Hypothalamus (tissue), 51 donors: Measurements from ENCODE around the gene KMO.

ENCODE experiments used
- DNase-seq, 51 donors: peaks; one replicate each; lab custom pipeline; 2025; lab: John Stamatoyannopoulos, UW

KMO gene

DNA sequence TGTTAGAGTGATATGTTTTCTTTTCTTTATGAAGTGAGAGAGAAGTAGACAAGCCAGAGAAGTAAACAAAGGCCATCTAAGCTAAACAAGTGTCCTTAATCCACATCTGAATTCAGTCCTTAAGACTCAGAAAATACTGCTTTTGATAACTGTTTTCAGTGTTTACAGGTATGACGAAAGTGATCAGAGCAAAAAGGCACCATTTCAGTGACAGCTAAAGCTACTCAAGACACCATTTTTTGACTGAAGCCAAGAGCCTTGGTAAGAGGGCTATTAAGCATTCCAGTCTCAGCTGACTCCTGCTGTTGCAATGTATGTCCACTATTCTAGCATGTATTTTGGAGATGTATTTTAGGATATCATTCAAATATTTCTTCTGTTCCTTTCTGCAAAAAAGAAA lies 4.1 kb downstream of the KMO start:
- DNase-seq: no peak

DNA sequence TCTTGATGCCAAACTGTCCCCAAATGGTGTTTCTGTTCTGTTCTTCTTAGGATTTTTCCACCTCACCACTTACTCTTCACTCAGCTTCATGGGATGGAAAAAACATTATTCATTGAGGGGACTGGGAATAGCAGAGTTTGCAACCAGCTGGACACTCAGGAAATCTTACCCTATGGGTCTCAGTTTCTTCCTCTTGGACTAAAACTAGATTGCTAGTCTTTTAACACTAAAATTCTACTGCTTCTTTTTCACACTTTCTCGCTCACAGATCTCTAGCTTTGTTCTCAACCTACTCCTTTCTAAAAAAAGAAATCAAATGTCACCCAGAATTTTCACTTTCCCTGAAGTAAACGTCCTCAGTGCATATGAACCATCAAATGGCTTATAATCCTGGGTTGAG lies 4.8 kb downstream of the KMO start:
- no peak for DNase-seq

DNA sequence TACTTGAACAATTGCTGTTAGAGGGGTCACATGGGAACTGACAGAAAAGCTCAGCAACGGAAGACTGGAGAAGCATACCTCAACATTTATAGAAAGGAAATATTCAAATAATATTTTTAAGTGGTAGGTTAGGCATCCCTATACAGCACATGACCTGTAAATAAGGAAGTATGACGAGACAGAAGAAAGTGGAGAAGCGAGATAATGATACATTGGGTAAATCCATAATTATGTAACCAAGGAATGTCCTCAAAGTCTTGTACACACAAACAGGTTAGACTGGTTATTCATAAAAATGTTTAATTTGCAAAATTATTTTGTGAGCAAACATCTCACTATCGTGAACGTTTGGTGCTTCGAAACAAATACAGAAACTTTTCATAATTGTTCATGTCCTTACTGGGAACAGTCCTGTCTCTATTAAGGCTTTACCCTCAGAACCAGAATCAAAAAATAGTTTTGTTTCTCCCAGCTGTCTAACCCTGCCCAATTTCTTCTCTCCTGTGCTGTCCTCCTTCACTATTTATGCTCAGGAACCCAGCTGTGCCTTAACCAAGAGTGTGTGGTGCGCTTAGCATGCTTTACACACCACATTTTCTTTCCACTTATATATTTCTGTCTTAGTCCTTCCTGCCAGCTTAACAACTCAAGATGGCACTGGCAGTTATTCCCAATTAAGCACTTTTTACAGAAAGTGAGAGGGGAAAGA lies 10.2 kb downstream of the KMO start:
- DNase-seq: no peak

DNA sequence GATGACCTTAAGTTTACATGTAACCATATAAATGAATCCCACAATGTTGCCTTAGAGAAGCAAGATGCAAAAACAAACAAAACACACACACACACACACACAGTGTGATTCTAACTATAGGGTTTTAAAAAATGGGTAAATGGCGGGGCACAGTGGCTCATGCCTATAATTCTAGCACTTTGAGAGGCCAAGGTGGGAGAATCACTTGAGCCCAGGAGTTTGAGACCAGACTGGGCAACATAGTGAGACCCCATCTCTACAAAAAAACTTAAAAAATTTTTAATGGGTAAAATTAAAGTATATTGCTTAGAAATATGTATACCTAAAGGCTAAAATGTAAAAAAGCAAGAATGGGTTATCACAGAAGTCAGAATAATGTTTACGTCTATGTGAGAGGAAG lies 15.8 kb downstream of the KMO start:
- DNase-seq: no peak

DNA sequence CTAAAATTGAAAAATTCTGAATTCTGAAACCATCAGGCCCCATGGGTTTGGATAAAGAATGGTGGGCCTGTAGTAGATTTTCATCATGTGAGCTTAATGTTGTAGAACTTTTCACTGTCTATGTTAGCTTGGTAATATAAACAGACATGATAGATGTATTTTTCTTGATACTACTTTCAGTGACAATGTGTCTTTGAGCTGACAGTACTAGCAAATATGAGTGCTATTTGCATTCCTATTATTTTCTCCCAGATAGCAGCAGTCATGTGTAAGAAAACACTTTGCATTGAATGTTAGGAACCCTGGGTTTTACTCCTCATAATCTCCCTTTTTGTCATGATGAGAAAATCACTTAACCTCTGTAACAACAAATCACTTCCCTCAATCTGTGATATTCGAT lies 18.1 kb downstream of the KMO start:
- DNase-seq: no peak

DNA sequence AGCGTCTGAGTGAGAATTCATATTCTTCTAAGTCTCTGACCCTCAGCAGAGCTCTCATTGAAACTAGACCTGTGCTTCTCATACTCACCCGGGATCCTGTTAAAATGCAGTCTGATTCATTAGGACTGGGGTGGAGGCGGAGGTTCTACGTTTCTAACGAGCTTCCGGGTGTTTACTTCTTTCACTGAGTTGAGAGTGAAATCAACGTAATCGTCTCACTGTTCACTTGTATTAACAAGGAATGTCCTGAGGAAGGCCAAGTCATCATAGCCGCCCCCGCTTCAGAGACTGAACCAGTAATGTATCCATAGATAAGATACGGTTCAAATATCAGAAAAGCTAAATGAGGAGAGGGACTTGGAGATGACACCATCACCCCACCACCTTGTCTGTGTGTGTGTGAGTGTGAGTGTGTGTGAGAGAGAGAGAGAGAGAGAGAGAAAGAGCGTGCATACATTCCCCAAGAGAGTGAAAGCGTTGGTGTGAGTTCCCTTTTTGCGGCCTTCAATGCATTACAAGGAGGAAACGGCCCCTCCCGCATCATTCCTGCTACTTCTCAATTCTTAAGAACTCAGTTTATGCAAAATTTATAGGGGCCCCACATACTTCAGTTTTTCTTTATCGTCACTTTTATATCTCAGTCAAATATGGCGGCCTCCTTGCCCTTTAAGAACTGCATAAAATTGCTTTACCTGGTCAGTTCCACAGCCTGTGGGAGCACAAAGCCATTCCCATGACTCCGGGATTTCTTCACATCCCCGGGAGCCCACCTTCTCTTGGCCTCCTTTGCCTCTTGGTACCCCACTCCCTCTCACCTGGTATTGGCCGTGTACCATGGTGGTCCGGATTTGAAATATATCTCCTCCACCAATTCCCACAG lies 19.8 kb downstream of the KMO start:
- DNase-seq: peak in 4 of 51 donors; percentile 1 to 8 (median 5)

DNA sequence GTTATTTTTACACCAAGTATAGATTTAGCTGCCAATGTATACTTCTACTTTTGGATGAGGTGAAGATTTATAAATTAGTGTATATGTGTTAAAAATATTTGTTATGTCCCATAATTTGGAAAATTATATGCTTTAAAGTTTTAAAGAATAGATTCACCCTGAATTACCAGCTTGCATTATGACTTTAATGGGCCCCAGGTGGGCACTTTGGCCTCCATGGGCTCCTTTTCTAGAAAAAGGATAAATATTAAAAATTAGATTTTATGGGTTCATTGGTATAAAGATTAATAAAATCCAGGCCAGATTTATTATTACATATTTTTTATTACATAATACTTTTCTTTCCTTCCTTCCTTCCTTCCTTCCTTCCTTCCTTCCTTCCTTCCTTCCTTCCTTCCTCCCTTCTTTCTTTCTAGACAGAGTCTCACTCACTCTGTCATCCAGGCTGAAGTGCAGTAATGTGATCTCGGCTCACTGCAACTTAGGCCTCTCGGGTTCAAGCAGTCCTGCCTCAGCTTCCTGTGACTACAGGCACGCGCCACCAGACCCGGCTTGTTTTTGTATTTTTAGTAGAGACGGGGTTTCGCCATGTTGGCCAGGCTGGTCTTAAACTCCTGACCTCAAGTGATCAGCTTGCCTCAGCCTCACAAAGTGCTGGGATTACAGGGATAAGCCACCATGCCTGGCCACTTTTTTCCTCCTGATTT lies 21.9 kb downstream of the KMO start:
- DNase-seq: no peak

DNA sequence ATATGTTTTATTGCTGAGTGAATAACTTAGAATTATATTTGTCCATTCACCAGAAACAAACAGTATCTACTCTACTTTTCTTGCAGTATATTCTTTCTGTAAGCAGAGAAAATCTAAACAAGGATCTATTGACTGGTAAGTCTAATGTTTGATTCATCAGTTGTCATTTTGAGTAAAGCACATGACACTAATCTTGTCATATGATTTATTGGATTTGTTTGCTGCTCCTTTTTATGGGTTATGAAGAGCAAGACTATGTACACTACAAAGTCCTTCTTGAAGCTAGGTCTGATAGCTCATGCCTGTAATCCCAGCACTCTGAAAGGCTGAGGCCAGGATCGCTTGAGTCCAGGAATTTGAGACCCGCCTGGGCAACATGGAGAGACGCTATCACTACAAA lies 23.3 kb downstream of the KMO start:
- no peak for DNase-seq

DNA sequence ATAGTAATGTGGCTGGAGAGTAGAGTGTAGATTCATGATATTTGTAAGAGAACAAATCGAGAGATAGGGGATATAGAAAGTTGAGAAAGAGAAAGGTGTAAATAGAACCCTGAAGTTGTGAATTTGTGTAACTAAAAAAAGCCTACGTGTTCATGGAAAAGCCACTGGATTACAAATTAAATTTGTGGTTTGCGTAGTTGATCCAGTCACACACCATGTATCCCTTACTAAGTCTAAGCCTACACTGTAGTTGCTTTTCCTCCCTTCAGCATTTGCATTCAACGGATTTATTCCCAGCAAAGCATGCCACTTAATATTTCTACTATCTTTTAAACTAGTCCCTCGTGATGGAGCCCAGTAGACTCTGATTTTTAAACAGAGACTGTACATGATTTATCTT lies 24.9 kb downstream of the KMO start:
- no peak for DNase-seq

DNA sequence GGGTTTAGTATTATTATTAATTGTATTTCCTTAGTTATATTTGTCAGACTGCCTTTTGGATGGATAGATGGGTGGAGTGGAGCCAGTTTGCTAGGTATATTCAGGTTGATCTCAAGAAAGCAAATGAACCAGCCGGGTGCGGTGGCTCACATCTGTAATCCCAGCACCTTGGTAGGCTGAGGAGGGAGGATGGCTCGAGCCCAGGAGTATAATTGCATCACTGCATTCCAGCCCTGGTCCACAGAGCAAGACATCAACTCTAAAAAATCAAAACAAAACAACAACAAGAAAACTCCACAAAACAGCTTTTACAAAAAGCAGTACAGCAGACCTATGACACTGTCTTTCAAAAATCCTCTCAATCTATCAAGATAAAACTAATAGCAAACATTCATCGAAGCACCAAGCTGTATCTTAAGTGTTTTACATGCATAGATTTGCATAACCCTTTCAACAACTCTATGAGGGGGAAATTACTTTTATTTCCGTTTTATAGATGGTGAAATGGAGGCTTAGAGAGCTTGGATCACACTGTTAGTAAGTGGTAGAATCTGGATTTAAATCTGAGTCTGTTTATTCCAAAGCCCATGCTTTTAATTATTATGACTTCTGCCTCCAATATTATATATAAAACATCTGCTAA lies 25.5 kb downstream of the KMO start:
- no peak for DNase-seq

DNA sequence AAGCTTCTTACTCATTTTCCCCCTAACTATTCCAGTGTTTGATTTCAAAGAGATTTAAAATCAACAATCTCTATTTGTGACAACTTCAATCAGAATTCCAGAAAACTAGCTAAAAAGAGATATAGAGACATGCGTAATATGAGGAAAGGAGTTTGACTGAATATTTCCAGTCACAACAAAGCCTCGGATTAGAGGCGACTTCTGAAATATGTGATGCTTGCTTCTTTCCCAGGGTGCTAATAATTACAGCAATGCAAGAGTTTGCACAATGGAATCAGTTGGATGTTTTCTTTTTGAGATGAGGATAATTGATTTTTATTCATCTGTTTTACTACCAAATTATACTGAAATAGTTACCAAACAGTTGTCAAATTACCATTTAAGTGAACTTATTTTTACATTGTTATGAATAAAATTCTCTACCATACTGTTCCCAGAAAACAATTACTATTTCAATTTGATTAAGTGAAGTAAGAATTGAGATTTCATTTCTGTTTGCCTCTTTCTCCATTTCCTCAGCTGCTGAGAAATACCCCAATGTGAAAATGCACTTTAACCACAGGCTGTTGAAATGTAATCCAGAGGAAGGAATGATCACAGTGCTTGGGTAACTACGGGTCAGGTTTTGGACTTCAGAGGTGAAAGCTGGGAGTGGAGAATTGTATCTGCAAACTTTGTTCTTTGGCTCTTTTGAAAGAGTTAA lies 28.1 kb downstream of the KMO start:
- DNase-seq: no peak

DNA sequence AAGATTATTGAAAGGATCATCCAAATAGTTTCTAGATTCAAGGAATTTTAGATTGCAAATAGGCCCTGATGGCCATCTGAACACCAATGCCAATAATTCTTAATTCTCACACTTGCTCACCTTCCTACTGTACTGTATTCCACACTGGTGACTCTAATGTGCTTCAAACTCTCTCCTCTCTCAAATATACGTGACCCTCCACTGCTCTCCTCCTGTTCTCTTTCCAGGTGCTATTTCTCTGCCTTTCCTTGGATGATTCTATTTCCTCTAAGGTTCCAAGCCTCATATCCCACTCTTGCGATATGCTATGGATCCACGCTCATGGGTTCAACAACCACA lies 28.6 kb downstream of the KMO start:
- no peak for DNase-seq

DNA sequence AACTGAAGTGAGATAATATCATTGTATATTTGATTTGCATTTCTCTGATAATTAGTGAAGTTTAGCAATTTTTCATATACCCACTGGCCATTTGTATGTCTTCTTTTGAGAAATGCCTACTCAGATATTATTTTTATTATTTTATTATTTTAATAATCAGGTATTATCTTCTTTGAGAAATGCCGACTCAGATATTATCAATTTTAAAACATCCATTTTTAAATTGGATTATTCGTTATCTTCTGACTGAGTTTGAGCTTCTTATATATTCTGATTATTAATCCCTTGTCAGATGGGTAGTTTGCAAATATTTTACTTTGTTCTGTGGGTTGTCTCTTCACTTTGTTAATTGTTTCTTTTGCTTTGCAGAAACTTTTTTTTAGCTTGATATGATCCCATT lies 37.7 kb downstream of the KMO start:
- DNase-seq: no peak

DNA sequence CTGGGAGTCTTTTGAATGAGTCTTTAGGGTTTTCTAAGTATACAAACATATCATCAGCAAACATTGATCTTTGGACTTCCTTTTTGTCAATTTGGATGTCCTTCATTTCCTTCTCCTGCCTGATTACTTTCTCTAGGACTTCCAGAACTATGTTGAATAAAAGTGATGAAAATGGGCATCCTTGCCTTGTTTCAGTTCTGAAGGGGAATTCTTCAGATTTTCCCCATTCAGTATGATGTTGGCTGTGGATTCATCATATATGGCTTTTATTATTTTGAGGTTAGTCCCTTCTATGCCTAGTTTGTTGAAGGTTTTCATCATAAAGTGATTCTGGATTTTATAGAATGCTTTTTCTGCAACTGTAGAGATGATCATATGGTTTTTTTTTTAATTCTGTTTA lies 42.0 kb downstream of the KMO start:
- DNase-seq: no peak

DNA sequence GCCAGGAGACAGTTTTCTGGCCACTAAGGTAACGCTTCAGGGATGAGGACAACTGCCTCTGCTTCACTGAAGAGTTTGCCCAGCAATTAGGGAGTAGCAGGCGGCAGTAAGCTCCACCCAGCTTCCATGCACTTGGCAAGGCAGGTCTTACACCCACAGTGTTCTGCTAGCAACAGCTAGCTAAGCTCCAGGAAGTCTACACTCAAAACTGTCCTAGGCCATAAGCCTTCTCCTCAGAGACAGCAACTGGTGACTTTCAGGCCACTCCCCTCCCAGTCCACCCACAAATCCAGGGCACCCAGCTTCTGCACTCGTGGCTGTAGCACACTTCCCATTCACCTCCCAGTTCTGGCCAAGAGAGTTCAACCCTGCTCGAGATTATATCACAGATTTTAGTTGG lies 47.3 kb downstream of the KMO start:
- DNase-seq: no peak

DNA sequence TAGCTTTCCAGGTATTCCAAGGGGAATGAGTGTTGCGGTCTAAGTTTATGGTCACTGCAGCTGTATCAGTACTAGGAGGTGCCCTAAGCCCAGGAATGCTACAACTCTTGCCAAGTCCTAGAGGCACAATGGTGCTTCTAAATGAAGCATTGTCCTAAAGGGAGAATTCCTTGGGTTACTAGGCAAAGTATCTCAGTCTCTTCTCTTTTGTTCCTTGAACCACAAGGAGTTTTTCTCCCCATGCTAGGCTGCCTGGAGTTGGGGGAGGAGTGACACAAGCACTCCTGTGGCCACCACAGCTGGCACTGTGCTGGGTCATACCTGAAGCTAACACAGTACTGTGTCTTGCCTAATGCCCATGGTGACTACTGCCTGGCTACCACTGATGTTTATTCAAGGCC lies 50.7 kb downstream of the KMO start:
- no peak for DNase-seq

DNA sequence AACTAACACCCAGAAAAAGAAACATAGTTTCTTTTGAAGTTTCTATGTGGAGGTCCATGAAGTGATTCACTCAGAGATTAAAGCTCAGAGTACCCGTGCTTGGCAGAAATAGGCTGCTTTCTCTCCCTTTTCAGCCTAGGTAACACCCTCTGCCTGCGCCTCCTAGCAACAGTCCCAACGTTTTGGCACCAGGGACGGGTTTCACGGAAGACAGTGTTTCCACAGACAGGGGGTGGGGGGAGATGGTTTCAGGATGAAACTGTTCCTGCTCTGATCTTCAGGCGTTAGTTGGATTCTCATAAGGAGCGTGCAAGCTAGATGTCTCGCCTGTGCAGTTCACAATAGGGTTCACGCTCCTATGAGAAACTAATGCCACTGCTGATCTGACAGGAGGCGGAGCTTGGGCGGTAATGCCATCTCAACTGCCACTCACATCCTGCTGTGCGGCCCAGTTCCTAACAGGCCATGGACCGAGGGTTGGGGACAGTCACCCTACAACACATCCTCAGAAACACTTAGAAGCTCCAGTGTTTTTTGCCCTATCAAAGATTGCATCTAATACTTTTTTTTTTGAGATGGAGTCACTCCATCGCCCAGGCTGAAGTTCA lies 54.8 kb downstream of the KMO start:
- peak in 5 of 51 donors; percentile 3 to 36 (median 8) for DNase-seq

DNA sequence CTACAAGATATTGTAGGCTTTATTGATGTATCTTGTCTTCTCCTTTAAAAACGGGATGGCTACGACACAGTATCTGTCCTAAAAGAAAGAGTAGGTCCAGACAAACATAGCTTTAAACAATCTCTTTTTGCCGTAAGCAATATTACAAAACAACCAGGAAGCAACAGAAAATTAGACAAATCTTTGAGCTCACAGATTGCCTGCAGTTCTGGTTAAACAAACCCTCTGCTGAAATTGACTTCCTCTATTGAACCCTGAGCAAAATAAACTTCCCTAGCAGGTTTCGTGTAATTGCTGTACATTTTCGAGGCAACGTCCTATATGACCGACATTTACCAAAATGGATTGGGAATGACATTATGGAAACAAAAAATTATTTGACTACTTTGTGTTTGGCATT lies 57.3 kb downstream of the KMO start:
- DNase-seq: no peak

DNA sequence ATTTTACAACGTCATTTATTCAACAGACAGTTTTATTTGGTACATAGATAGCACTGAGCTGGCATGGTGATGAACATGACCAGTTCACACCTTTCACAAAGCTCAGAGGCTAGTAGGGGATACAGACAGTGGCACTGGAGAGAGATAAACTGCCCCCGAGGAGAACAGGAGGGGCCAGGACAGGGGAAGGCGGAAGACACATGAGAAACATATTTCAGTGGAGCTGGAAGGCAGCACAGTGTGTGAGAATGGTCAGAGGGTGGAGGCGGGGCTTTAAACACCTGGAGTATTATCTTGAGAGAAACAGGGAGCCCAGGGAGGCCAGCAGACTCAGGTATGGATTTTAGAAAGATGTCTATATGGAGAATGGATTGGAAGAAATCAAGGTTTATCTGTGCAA lies 58.5 kb downstream of the KMO start:
- DNase-seq: no peak

DNA sequence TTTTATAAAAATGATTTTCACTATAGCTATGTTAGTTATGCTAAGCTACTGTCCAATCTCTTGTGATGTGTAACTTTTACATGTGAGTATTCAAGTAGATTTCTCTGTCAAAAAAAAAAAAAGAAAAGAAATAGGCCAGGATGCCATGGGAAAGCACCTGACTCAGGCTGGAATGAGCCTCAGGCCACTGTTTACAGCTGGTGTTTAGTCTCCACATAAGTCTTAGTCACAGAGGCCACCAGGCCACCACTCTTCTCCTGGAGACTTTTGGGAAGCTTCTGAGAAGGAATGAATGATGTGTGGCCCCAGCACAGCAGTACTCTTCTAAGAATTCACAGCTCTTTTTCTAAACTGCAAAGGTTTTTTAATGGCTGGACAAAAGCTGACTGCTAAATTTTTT lies 59.1 kb downstream of the KMO start:
- DNase-seq: no peak
